Choroid plexus epithelial cell (primary cell): ENCODE results near the gene CCDC71.

Experiments used
- DNase-seq: peaks from one replicate; pipeline ENCODE4 v3.0.0-alpha.2; 2010; ENCODE audit warnings: low read depth
- H3K4me3 ChIP-seq: 2 replicates; pipeline ENCODE4 v1.5.1; 2011; ENCODE audit warnings: low read depth, mild to moderate bottlenecking, control low read depth, low read length, moderate library complexity
- TF ChIP-seq, protein P1 (sequence below): conservative IDR thresholded peaks from 2 replicates; pipeline ENCODE4 v1.5.1; 2011; ENCODE audit warnings: low read depth, mild to moderate bottlenecking, control low read depth, inconsistent platforms, low read length, moderate library complexity

Gene CCDC71

DNA sequence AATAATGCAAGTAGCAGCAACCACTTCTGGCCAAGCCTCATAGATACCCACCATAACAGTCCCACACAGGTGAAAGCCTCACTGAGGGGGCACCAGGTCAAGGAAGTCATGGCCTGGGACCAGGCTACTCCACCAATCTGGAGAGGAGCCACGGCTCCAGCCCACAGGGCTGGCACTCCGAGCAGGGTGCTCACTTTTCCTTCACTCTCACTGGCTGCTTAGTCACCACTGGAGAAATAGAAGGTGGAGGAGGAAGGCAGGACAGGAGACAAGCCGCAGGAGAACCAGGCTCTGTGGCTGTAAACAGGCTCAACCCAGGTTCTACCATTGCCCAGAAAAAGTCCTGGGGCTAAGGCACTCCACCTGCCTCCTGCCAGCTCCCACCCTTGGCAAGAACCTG is 46.7 kb downstream of the CCDC71 start:
- peak overlapping the region; percentile 98 for H3K4me3 ChIP-seq
- TF ChIP-seq, protein P1, sequence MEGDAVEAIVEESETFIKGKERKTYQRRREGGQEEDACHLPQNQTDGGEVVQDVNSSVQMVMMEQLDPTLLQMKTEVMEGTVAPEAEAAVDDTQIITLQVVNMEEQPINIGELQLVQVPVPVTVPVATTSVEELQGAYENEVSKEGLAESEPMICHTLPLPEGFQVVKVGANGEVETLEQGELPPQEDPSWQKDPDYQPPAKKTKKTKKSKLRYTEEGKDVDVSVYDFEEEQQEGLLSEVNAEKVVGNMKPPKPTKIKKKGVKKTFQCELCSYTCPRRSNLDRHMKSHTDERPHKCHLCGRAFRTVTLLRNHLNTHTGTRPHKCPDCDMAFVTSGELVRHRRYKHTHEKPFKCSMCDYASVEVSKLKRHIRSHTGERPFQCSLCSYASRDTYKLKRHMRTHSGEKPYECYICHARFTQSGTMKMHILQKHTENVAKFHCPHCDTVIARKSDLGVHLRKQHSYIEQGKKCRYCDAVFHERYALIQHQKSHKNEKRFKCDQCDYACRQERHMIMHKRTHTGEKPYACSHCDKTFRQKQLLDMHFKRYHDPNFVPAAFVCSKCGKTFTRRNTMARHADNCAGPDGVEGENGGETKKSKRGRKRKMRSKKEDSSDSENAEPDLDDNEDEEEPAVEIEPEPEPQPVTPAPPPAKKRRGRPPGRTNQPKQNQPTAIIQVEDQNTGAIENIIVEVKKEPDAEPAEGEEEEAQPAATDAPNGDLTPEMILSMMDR, result no peak
- no peak for DNase-seq

DNA sequence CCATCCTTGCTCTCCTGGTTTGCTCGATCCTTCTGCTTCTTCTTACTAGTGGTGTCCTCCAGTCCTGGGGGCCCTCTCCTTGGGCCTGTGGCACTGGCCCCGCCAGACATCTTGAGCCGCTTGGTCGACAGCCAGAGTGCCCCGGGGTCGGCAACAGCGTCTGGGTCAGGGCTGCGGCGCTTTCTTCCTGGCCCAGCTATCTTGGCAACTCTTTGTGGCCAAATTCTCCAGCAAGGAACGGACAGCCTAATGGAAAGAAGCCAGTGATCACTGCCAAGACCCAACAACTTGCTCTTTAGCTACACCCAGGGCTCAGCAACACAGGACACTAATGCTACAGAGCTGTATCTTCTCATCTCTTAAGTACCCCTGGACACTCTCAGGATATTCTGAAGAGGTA is 47.1 kb downstream of the CCDC71 start:
- no peak overlapping the region for H3K4me3 ChIP-seq
- TF ChIP-seq, protein P1, result no peak
- DNase-seq, result no peak
